Colon (tissue), 2 donors: ENCODE results near the gene MSI2.

Source experiments
- FAIRE-seq: peaks from 2 replicates; lab custom pipeline; 2012; peaks lifted over from hg19 to GRCh38; lab: Jason Lieb, UNC
- donor health status: control.
- donor health status: control.

The MSI2 gene

DNA sequence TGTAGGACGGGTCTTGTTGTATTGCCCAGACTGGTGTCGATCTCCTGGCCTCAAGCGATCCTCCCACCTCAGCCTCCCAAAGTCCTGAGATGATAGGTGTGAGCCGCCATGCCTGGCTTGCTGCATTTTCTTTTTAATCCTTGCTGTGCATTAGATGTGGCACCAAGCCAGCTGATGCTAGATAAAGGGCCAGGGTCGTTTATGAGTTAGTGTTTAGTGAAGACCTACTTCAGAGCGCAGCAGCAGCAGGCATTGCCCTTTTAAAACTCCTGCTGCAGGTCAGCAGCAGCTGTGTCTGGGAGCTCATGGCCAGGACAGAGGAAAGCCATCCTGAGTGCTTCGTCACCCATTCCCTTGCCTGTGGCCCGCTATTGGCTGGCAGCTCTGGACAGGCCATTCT, 251.5 kb downstream of the MSI2 start:
- no peak for FAIRE-seq

DNA sequence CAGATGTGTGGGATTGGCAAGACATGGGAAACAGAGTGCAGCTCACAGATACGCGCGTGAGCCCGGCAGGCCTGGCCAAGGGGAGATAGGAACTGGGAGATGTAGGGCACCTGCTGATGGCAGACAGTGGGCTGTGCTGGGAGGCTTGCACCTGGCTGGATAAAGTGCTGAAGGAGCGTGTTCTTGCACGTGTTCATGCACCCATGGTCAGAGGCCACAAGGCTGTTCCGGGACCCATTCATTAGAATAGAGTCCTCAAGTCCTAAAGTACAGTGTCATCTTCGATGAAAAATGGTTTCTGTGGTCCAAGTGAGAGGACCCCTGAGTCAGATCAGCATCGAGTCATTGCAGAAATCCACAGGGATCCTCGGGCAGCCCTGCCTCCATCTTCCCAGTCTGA, 252.3 kb downstream of the MSI2 start:
- no peak for FAIRE-seq

DNA sequence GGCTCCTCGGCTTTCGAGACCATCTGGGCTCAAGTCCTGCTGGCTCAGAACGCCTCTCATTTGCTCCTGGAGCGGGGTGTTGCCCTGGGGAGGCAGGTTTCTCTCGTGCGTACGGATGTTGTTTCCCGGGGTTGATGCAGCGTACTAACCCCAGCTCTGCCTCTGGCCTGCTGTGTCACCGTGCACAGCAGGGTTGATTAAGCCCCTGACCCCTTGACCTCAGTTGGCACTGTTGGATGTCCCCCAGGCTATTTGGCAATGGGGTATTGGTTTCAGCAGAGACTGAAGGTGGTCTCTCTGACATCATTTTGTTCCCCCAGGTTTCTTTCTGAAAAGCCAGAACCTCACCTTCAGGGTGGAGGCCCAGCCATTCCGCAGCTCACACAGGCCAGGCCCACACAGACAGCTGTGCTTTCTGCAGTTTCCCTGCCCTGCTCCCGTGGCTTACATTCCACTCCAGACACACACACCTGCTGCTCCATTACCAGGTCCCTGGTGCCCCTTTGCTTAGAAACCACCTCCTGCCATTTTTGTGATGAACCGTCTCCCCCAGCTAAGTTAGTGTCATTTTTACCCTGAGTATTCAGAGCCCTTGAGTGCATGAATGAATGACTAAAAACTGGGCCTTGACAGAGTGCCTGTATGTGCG, 255.3 kb downstream of the MSI2 start:
- no peak for FAIRE-seq

DNA sequence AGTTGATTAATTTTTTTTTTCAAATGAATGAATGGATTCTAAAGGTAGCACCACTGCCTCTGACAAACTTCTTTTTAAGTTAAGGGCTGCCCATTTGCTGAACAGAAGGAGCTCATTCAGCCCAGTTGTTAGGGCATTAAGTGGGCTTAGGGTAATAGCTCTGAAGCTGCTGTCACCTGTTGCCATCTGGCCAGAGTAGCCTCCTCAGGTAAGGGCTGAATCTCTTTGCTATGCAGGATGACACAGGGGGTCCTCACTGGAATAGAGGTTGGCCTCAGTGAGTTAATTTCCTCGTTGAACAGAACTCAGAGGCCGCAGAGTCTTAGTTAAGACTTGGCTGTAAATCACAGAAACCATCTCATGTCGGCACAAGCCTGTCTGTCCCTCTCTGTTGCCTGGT, 255.9 kb downstream of the MSI2 start:
- no peak for FAIRE-seq

DNA sequence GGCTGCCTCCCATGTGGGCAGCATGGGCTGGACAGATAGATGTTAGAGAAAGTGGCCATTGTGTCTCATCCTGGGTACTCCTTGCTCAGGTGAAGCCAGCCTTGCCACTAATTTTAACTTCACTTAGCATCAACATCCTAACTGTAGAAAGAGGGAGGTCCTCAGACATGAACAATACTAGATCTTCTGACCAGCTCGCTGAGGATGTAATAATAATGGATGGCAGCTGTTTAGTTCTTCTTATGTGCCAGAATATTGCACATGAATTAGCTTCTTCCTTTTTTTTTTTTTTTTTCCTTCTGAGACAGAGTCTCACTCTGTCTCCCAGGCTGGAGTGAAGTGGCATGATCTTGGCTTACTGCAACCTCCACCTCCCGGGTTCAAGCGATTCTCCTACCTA, 256.4 kb downstream of the MSI2 start:
- FAIRE-seq, result no peak

DNA sequence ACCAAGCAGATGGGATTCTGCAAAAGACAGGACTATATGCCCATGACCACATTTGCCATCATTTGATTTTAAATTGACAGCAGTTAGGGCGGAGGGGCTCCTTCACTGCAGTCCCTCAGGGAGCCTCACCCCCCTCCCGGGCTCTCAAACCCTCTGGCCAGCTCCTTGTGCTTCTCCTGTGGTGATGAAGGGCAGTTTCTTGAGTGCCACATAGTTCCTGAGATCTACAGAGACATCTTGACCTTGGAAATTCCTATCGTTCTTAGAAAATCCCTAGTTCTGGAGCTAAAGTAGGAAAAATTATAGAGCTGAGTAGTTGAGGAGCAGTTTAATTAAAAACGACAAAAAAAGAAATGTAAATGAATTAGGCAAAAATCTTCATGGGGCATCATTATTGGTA, 257.2 kb downstream of the MSI2 start:
- no peak for FAIRE-seq

DNA sequence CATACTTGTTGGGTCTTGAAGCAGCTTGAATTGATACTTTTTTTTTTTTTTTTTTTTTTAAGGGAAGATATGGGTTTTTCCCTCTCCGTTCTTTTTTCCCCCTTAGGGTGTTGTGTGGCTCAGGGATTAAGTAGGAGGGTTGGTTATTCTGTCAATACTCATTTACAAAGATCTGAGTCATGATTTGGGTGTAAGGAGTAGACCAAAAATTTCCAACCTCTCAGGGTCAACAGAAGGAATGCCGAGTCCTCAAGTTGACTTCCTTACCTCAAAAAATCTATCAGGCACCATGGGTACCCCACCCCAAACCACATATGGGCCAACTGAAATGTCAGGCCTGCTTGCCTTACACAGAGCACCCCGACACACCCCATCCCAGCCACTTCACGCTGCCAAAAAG, 258.3 kb downstream of the MSI2 start:
- no peak for FAIRE-seq

DNA sequence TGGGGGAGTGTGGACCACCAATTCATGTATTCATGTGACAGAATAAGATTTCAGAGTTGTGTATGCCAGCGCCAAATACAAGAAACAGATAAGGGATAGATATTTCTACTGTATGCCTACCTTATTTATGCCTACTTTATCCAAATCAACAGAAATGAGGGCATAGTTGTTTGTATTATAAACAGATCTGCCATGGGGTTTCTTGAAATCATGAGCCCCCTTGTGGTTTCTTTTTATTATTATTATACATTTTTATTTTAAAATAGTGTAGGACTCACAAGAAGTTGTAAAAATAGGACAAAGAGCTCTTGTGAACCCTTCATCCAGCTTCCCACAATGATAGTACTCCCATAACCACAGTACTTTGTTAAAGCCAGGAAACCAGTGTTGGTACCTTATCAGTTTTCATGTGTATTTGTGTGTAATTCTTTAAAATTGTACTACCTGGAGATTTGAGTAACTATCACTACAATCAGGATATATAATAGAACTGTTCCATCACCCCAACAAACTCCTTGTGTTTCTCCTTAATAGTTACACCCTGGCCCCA, 259.4 kb downstream of the MSI2 start:
- FAIRE-seq, result no peak

DNA sequence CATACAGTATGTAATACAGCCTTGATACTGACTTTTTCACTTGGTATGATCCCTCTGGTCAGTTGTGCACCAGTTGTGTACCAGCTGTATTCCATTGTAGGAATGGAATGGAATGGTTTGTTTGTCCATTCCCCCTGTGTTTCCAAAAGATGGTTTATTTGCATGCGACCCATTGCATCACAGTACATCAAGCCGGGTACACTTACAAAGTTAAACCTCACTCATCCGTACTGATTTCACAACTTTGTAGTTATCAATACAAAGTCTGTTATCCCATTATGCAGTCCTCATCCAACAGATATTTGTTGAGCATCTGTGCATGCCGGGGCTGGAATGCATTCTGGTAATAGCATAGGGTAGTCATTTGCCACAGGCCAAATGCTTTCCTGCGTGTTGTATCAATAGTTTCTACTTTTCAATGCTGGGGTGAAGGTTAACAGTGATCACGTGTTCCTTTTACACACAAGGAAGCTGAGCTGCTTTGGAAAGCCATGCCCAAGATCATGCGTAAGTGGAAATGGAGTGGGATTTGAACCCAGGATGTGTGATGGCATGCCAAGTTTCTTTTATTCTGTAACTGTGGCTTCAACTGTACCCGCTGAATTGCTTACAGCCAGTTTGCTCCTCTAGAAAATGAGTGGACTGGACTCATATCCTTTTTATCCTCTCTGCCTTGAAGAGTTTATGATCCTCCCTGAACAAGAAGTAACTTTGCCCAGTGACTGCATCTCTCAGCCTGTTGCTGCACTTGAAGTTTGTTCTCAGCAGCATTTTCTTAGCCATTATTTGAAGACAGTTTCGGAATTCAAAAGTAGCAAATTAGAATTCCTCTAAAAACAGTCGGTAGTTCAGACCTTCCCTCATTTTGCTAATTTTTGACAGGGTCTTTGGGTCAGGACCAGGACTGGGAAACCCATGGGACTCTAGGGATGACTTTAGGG, 260.2 kb downstream of the MSI2 start:
- no peak for FAIRE-seq

DNA sequence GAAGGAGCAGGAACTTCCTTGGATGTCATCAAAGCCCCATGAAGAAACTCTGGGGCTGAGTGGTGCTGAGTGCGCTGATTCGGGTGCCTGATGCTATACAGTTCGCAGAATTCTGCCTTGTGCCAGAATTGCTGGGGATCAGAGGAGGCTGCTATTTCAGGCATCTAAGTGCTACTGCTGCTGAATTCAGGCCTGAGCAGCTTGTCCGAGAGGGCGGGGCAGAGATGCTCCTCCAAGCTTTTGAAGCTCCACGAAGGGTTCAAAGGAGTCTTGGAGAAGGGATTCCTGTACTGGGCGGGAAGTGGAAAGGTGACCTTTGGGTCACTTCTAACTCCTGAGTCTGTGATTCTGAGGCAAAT, 260.9 kb downstream of the MSI2 start:
- no peak for FAIRE-seq

DNA sequence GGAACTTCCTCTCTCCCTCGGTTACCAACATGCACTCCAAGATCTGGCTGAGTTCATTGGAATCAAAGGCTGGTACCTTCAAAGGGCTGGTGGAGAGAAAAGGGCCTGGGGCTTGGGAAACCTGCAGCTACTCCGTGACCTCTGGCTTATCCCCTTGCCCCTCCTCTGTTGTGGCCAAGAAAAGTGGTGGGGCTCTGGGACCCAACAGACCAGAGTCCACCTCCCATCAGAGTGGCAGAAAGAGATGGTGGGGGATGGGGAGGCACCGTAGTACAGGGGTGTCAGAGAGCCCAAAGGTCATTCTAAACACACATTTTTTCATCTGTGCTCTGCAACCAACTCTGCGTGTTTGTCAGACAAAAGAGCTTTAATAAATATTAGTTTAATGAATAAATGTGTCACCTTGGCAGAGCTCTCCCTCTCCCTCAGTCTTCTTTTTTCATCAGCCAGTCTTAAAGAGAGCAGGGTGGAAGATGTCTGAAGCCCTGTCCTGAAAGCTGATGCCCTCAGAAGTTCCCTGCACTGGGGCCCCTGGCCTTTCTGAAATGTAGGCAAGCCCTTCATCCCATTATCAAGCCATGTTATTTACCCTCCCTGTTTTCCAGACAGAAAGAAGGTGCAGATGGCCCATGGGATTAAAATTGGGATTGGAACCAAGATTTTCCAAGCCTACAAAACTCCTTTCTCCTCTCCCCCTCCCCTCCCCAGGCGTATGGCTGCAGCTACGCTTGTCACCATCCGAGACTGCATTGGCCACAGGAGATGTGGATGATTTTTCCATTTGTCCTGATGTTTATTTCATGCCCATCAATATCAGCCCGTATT, 261.5 kb downstream of the MSI2 start:
- no peak for FAIRE-seq

DNA sequence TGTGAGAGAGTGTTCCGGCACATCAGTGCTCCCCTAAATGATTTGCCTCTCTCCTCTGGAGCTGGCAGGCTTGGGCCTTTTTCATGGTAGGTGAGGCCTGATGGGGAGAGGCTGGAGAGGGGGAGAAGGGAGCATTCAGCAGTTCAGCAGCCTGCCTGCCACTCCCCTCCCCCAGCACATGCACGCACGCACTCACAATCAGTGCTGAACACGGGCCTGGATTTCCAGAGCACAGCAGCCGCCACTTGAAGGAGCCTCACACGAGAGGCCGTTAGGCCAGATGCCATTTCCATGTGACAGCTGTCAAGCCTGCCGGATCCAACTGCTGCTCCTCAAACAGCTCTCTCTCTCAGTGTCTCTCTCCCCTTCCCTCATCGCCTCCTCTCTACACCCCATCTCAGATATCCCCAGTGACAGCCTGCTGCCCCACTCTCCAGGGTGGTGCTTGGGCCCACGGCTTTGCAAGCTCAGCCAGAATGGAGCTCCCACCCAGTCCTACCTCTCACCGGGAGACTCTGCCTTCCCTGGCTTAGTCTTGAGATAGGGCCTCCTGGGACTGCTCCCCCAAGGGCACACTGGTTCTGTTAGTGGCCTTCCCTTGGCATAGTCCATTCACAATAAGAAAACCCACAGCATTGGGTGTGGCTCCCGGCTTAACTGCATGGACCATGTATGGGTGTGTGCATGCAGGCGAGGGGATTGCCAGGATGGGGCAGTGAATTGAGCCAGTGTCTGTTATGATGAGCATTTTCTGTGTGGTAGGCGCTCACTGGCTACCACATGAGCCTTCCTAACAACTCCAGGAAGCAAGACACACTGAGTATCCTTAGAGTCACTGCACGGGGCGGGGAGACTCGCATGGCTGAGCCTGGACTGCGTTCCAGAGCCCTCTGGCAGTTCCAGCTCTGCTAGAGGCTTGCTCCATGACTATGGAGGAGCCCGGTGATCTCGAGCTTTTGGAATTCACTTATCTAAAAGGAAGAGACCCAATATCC, 262.6 kb downstream of the MSI2 start:
- no peak for FAIRE-seq

DNA sequence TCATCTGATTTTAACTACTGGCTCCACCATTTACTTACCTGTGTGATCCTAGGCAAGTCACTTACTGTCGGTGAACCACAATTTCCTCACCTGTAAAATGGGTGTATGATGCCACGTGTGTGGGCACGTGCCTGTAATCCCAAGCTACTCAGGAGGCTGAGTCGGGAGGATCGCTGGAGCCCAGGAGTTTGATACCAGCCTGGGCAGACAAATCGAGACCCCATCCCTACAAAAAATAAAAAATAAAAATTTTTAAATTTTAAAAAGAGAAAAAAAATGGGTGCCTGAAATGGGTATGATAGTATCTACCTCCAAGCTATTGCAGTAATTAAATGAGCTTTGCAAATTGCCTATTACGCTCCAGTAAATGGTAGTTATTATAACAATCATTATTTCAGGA, 263.5 kb downstream of the MSI2 start:
- FAIRE-seq, result no peak

DNA sequence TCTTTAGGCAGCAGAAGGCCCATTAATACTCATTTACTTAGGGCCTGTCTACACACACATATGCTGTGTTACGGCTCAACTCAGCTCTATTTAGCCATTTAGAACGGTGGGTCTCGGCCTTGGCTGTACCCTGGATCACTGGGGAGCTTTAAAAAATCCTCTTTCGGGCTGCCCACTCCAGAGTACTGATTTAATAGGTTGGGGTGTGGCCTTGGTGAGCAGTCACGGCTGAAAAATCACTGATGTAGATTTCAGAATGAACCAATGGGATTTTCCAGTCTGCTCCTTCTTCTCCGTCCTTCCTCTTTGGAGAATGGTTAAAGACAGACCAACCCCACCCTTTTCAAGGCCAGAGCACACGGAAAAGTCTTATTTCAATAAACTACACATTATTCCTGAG, 265.3 kb downstream of the MSI2 start:
- no peak for FAIRE-seq

DNA sequence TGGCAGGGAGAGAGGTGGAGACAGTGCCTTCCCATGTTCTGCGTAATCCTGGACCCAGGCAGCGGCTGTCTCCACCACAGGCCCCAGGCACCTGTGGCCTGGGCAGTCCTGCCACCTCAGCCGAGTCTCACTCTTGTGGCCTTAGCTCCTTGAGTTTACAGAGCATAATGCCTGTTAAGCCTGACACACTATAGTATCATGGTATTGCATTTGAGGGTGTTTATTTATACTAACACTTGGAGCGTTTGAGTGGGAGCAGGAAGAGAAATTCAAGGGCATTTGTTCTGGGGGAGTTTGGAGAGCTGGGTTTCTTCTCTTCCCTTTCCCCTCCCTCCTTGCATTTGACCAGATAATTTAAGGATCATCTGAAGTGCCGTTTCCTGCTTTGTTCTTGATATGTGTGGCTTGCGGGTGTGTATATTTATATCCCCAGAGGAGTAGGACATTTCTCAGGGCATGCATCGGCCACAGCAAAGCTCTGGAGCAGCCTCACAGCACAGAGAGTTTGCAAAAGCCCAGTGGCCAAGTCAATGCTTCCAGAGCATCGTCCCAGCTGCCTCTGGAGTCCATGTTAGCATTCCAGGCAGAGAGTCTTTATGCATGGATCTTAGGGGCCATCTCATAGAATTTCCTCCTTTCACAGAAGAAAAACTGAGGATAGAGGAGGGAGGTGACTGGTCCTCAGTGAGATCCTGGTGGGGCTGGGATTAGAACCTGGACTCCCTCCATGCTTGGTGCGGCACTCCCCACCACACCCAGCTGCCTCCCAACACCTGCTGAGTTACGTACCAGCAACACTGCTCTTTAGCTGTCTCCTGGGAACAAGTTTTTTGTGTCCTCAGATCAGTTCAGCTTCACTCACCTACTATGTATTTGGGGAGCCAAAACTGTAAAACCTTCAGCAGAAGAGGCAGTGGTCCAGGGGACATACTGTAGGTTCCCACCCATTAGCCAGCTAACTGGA, 266.0 kb downstream of the MSI2 start:
- FAIRE-seq, result no peak

DNA sequence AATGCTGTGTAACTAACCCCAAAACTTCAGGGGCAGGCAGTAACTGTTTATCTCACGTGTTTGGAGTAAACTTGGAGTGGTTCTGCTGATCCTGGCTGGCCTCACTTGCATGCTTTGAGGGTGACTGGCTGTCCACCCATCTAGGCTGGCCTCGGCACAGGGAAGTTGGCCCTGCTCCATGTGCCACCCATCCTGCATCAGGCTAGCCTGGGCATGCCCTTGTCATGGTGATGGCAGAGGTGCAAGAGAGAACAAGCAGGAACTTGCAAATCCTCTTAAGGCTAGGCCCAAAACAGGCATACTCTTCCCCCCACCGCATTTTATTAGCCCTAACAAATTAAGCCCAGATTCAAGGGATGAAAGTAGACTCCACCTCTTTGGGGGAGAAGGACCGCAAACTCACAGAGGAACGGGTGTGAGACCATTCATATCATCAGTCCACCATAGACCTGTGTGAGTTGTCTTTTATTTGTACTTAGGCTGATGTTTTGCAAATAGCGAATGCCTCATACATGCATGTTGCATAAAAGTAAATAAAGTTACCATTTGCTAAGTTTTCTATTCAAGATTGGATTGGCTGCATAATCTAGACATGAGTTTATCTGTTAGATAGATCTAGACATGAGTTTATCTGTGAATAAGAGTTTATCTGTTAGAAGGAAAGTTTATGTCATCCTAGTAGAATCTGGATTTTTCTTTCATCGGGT, 267.8 kb downstream of the MSI2 start:
- FAIRE-seq, result no peak

DNA sequence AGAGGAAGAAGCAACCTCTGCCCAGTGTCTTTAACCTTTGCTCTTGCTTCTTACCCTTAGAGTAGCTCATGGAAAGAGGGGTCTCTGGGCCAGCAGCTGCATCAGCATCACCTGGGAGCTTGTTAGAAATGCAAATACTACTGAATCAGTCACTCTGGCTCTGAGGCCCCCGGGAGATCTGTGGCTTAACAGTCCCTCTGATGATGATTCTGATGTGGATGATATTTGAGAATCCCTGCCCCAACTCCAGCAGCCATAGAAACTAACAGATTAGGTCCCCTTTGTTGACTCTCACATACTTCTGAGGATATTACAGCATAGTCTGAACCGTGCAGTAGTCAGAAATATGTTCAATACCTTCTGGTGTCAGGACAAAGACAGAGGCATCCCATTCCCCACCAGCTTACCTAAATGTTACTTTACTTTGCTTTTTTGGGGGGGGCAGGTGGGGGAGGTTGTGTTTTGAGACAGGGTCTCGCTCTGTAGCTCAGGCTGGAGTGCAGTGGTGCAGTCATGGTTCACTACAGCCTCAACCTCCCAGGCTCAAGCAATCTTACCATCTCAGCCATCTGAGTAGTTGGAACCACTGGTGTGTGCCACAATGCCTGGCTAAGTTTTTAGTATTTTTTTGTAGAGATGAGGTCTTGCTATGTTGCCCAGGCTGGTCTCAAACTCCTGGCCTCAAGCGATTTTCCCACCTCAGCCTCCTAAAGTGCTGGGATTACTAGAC, 268.7 kb downstream of the MSI2 start:
- no peak for FAIRE-seq

DNA sequence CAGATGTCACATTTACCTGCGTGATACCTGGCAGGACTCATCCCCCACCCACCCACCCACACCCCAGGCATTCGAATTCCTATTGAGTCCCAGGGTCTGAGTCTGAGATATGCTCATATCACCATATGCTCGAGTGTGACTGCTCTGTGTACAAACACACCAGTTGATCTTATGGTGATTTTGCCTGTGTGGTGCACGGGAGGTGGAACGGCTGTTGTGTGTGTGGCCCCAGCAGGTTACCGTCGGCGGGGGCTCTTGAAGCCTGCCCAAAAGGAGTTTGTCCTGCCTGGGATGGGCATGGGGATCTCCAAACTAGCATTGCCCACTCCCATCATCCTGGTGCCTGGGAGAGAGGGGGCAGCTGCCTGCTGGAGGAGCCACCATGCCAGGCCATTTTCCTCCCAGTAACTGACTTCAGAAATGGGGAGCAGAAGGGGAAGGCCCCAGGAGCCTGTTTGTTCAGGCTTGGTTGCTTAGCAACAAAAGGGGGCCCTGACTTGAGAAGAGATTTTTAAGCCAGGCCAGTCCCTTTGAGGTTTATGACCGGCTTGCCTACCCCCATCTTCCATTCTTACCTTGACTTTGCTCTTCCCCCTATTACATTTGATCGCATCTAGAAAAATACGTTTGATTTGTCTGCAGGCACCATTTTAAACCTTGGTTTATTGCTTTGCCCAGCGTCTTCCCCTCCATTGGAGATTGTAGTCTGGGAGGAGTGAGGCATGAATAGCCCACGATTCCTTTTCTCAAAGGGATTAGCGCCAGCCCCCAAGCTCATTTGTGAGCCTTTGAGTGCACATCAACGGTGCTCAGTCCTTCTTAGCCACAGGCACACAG, 271.1 kb downstream of the MSI2 start:
- no peak for FAIRE-seq
